ENCODE measurements around the gene TUBB8.
"Not testable (repeated sequence)": the region's sequence is repeated elsewhere in the genome, so short reads cannot be mapped to it uniquely, and the experiment has no call there.

The TUBB8 gene

GRCh38 chr10:13315-13635, 35.8 kb downstream of the TUBB8 start:
- DNase-seq = not testable (repeated sequence)

DNA sequence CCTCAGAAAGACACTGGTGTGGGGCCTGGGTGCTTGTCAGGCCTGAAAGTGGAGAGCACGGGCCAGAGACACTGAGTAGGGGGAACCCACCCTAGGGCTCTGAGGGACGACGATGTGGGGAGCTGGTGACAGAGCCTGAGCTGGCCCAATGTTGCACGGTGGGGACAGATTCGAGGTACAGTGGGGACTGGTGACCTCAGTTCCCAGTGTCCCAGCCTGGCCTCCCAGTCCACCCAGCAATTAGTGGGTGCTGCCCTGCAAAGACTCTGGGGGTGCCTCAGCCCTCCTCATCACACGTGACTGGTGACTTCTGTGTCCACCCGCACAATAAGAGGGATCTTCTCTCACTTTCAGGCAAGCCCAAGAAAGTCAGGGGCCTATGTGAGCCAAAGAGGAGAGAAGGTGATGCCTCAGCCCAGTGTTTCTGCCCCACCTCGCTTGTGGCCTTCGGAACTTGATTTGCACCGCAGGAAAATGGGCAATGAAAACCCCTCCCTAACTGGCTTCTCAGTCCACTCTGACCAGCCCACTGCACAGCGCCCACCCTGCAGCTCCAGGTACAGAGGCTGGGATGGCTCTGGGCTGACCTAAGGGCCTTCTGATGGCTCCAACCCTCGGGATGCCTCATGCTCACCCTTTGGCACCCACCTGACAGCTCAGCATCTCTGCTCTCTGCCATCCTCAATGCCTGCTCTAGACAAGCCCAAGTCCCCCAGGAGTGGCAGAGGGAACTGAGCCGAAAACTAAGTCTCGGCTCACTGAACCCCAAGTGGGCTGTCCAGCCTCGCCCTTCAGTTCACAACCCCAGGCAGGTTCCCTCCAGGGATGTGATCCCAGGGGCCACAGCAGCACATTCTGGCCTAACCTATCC, 36.4 kb downstream of the TUBB8 start:
- DNase-seq = not testable (repeated sequence)

- not testable (repeated sequence) for DNase-seq
Observed at GRCh38 chr10:11260-11659, 37.8 kb downstream of the TUBB8 start.

- DNase-seq = not testable (repeated sequence)
Observed at GRCh38 chr10:10261-10971, 38.7 kb downstream of the TUBB8 start.
